Cardiac septum (tissue), 1 donor: ENCODE results near the gene PRKD1. TPM values are rescaled to one million over a fixed set of nuclear protein-coding genes. Genes with fewer than 3 reads are reported as not detected.
"Not testable (repeated sequence)": the region's sequence is repeated elsewhere in the genome, so short reads cannot be mapped to it uniquely, and the experiment has no call there.

Source experiments
- DNase-seq: peaks from one replicate; pipeline ENCODE4 v3.0.0-alpha.2; 2020; ENCODE audit warnings: low spot score
- intact Hi-C: fragments of 100-400 bp; cut with DNase I; formaldehyde crosslinking; loops from one replicate; pipeline ENCODE4 v1.14.0; 2022
- total RNA-seq: library from RNA; stranded (reverse); fragmentation: NEBNext Ultra II Directional; extraction: Animal tissue kit (Norgen Biotek cat#: 25700); gene quantifications from one replicate; pipeline ENCODE4 v1.2.1, GENCODE V29; 2021
- donor health status: DM: no; HTN: no; CAD: no.

PRKD1 gene
- total RNA-seq, 1 donor from 2014 or later, result 4.3 TPM

GRCh38 chr14:29756019-29756385, 171.6 kb downstream of the PRKD1 start:
- intact Hi-C loops, result no loop called here
- no peak for DNase-seq

- intact Hi-C loops, result no loop called here
- no peak for DNase-seq
Observed at GRCh38 chr14:29755311-29756018, 172.2 kb downstream of the PRKD1 start.

- DNase-seq, result no peak
- intact Hi-C loops, result no loop called here
Observed at GRCh38 chr14:29754134-29754533, 173.5 kb downstream of the PRKD1 start.

GRCh38 chr14:29752221-29752923, 175.3 kb downstream of the PRKD1 start:
- intact Hi-C loops, result no loop called here
- DNase-seq, result no peak

- DNase-seq, result no peak
- intact Hi-C loops, result no loop called here
Observed at GRCh38 chr14:29749829-29750228, 177.8 kb downstream of the PRKD1 start.

- intact Hi-C loops, result no loop called here
- no peak for DNase-seq
Observed at GRCh38 chr14:29749327-29749726, 178.3 kb downstream of the PRKD1 start.

- intact Hi-C loops, result no loop called here
Observed at GRCh38 chr14:29745863-29746262, 181.8 kb downstream of the PRKD1 start.

GRCh38 chr14:29743531-29743930, 184.1 kb downstream of the PRKD1 start:
- no peak for DNase-seq
- intact Hi-C loops, result loop anchor here (5.0 kb wide), 1 partner anchor 184 kb away; the partner anchor contains the start of gene PRKD1

More at GRCh38 chr14:29745863-29746262, 181.8 kb downstream of the PRKD1 start:
- DNase-seq, result no peak

GRCh38 chr14:29741909-29742401, 185.7 kb downstream of the PRKD1 start:
- no peak for DNase-seq
- intact Hi-C loops, result loop anchor here (5.0 kb wide), 1 partner anchor 185 kb away; the partner anchor contains the start of gene PRKD1

- intact Hi-C loops, result loop anchor here (5.0 kb wide), 1 partner anchor 187 kb away; the partner anchor contains the start of gene PRKD1
- DNase-seq, result no peak
Observed at GRCh38 chr14:29740491-29740890, 187.2 kb downstream of the PRKD1 start.

- intact Hi-C loops, result no loop called here
- DNase-seq, result no peak
Observed at GRCh38 chr14:29738950-29739349, 188.7 kb downstream of the PRKD1 start.

GRCh38 chr14:29738056-29738455, 189.6 kb downstream of the PRKD1 start:
- intact Hi-C loops, result no loop called here

GRCh38 chr14:29735459-29735858, 192.2 kb downstream of the PRKD1 start:
- DNase-seq, result no peak
- intact Hi-C loops, result no loop called here

More at GRCh38 chr14:29738056-29738455, 189.6 kb downstream of the PRKD1 start:
- no peak for DNase-seq

- intact Hi-C loops, result no loop called here
- no peak for DNase-seq
Observed at GRCh38 chr14:29734732-29735131, 192.9 kb downstream of the PRKD1 start.

GRCh38 chr14:29726560-29727331, 200.9 kb downstream of the PRKD1 start:
- intact Hi-C loops, DNase-seq: not testable (repeated sequence)

- intact Hi-C loops, result no loop called here
- no peak for DNase-seq
Observed at GRCh38 chr14:29724991-29725390, 202.7 kb downstream of the PRKD1 start.

GRCh38 chr14:29722831-29723230, 204.8 kb downstream of the PRKD1 start:
- intact Hi-C loops, result no loop called here
- no peak for DNase-seq

GRCh38 chr14:29721586-29721985, 206.1 kb downstream of the PRKD1 start:
- no peak for DNase-seq
- intact Hi-C loops, result no loop called here

- DNase-seq, result no peak
- intact Hi-C loops, result loop anchor here (10.0 kb wide), 1 partner anchor 287 kb away; no protein-coding TSS in a partner anchor
Observed at GRCh38 chr14:29717901-29718300, 209.7 kb downstream of the PRKD1 start.

- no peak for DNase-seq
- intact Hi-C loops, result loop anchor here (10.0 kb wide), 1 partner anchor 289 kb away; no protein-coding TSS in a partner anchor
Observed at GRCh38 chr14:29716150-29716549, 211.5 kb downstream of the PRKD1 start.
